Sciatic nerve (tissue), 2 donors: Measurements from ENCODE around the gene IPO9. TPM values are rescaled to one million over a fixed set of nuclear protein-coding genes. Genes with fewer than 3 reads are reported as not detected.
"Not testable (repeated sequence)": the region's sequence is repeated elsewhere in the genome, so short reads cannot be mapped to it uniquely, and the experiment has no call there.

ENCODE experiments used
- ATAC-seq: fragments of 200-7000 bp; cut with Tn5 transposase; one replicate; pipeline ENCODE4 v1.9.1; 2020; ENCODE audit warnings: mild to moderate bottlenecking, moderate library complexity
- DNase-seq: peaks from one replicate; pipeline ENCODE4 v3.0.0-alpha.2; 2020; ENCODE audit warnings: low spot score
- intact Hi-C: fragments of 100-400 bp; cut with DNase I; formaldehyde crosslinking; loops from one replicate; pipeline ENCODE4 v1.14.2; 2022
- total RNA-seq: library from RNA; stranded (reverse); fragmentation: NEBNext Ultra II Directional; extraction: Animal tissue kit (Norgen Biotek cat#: 25700); gene quantifications from one replicate; pipeline ENCODE4 v1.2.1, GENCODE V29; 2021
- donor health status: DM: no; HTN: no; CAD: no.
- donor health status: DM: no; HTN: no; CAD: no.

The IPO9 gene
- total RNA-seq, 1 donor from 2014 or later = 33.0 TPM

DNA sequence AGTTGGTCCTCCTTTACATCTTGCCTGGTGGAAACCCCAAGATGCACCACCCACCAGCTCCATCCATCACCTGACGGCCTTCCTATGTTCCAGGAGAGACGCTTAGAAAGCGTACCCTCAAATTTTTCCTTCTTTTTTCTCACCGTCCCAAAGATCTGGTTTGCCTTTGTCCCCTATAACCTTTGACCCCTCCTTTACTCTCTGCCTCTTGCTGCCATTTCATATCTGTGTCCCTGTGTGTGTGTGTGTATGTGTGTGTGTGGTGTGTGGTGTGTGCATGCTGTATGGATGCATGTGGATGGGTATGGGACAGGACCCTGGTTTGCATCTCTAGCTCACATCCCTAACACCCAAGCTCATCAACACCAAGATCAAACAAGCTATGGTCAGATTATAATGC is 22.2 kb upstream of the IPO9 start:
- intact Hi-C loops = no loop called here
- no peak for DNase-seq
- no peak for ATAC-seq

DNA sequence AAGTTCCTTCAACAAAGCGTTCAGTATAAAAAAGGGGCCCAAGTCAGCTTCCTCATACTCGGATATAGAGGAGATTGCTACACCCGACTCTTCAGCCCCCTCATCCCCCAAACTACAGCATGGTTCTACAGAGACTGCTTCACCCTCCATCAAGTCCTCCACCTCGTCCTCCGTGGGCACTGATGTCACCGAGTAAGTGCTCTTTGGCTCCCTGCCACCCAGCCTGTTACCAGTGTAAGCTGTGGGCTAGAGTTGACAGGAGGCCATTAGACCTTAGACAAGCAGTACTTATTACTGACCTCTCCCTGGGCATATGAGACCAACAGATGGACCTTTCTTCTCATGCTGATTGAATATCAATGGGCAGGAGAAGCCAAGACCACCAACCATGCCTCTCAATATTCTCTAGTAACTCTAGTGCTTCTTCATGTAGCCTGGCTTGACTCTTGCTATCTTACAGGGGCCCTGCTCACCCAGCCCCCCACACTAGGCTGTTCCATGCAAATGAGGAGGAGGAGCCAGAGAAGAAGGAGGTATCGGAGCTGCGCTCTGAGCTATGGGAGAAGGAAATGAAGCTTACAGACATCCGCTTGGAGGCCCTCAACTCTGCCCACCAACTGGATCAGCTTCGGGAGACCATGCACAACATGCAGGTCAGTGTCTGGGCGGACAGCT is 20.9 kb upstream of the IPO9 start:
- DNase-seq (no peak), ATAC-seq (no peak)
- intact Hi-C loops = no loop called here

DNA sequence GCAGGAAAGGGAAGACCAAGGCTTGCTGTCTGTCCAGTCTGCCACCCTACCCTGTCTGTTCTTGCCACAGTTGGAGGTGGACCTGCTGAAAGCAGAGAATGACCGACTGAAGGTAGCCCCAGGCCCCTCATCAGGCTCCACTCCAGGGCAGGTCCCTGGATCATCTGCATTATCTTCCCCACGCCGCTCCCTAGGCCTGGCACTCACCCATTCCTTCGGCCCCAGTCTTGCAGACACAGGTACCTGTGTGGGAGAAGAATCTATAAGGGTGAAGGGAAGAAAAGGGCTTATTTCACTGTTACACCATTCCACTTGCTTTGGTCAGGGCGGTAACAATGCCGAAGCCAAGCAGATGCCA is 20.3 kb upstream of the IPO9 start:
- ATAC-seq (no peak), DNase-seq (no peak)
- intact Hi-C loops = no loop called here

DNA sequence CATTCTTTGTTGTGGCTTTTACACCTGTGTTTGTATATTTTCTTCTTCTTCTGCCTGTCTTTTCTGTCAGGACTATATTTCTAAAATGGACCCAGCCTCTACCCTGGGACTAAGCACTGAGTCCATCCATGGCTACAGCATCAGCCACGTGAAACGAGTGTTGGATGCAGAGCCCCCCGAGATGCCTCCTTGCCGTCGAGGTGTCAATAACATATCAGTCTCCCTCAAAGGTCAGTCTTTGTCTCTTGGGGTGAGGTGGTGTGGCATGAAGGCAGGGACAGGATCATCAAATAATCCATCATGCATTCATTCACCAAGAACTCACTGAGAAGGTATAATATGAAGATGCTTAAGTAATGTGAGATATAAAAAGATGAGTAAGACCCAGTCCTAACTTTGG is 19.1 kb upstream of the IPO9 start:
- intact Hi-C loops = no loop called here
- no peak for ATAC-seq
- no peak for DNase-seq

DNA sequence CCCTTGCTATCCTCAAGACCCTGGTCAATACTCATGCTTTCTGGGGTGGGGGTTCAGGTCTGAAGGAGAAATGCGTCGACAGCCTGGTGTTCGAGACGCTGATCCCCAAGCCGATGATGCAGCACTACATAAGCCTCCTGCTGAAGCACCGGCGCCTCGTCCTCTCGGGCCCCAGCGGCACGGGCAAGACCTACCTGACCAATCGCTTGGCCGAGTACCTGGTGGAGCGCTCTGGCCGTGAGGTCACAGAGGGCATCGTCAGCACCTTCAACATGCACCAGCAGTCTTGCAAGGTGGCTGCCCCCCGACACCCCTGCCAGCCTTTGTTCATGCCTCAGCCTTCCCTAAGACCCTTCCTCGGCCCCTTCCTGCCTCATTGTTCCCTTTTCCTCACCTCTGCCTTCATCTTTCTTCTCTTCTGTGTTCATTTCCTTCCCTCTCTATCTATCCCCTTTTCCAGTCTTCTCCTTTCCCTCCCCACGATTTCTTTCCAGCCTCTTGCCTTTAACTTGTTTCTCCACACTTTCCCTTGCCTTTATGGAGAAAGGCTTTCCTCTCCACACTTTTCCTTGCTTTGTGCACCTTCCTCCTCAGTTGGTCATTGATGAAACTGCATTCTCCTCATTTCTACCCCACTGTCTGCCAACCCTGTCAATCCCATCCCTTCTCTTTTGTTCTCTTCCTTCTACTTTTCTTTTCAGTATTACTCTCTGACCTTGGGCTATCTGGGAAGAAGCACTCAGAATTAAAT is 18.3 kb upstream of the IPO9 start:
- DNase-seq (no peak), ATAC-seq (no peak)
- intact Hi-C loops = no loop called here

DNA sequence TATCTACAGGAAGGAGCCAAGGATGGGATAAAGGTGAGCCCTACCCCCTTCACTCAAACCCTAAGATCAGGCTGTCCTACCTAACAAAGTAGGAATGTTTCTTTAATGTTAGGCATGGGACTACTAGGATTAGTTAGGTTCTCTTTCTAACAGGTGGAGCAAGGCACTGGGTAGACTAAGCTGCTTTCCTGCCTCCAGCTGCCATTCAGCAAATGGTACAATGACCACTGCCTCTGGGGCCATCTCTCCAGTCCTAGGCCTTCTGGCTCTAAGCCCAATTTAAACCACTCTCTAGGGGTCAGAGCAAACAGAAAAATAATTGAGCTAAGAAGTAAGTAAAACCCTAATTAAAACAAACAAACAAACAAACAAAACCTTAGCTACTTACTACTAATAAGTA is 15.7 kb upstream of the IPO9 start:
- intact Hi-C loops = no loop called here
- no peak for DNase-seq
- ATAC-seq = no peak

DNA sequence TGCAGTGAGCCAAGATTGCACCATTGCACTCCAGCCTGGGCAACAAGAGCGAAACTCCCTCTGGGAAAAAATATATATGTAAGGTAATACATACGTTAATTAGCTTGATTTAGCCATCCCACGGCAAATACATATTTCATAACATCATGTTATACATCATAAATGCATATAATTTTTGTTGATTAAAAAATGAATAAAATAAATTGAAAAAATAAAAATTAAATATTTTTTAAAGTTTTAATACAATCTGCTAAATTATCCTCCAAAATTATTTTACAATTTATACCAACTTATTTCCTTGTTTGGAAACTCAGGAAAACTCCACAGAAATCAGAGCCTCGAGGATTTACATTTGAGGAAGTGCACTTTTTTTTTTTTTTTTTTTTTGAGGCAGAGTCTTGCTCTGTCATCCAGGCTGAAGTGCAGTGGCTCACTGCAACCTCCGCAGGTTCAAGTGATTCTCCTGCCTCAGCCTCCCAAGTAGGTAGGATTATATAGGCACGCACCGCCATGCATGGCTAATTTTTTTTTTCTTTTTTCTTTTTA is 12.6 kb upstream of the IPO9 start:
- ATAC-seq (no peak), DNase-seq (no peak)
- intact Hi-C loops = no loop called here

DNA sequence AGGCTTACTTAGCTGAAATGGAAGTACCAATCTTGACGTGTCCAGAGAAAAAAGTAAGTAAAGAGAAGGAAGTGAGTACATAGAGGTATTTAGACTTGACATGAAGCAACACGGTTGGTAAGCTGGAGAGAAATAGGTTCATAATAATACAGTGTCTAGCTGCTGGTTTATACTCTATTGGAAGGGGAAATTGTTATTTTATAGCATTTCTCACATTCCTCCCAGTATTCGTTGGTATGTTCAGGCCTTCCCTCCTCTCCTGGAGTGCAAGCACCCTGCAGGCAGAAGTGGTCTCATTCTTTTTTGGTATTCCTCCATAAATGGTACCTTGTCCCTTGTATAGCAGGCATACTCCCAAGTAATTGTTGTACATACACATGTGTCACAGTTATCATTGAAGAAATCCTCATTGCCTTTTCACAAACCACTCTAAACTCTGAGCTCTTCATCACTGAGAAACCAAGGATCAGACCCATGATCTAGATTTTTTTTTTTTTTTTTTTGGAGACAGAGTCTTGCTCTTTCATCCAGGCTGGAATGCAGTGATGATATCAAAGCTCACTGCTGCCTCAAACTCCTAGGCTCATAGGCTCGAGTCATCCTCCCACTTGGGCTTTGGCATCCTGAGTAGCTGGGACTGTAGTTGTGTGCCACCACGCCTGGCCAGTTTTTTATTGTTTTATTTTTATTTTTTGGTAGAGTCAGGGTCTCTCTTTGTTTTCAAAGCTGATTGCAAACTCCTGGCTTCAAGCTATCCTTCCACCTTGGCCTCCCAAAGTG is 9.8 kb upstream of the IPO9 start:
- DNase-seq (no peak), ATAC-seq (no peak)
- intact Hi-C loops = no loop called here

DNA sequence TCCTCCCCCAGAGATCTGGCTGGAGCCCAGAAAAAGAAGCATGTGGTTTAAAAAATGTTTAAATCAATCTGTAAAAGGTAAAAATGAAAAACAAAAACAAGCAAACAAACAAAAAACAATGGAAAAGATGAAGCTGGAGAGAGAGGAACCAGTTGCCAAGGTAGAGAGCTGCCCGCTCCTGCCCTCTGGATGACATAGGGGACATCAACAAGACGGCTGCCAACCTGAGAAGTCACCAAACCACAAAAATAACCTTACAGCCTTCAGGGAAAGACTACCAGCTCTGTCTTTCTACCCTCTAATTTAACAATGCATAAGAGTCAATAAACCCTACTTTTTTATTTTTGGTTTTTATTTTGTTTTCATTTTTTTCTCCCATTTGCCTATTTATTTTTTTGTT is 8.5 kb upstream of the IPO9 start:
- intact Hi-C loops = no loop called here
- DNase-seq = no peak
- ATAC-seq = no peak

DNA sequence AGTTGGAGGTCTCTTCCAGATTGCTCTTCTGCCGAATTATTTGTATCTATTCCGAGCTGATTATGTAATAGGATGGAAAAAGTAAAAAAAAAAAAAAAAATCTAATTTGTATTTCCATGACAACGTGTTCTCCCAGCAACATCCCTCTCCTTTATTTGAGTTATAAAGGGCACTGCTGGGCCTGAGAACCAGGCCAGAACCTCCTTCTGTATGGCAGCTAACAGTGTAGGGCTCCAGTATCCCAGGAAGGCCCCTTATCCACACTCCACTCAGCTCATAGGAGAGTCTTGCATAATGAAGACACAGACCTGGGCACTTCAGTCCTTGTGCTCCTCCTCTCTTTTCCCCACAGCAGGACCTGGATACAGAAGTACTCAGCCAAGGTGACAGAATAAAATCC is 3.7 kb upstream of the IPO9 start:
- intact Hi-C loops = no loop called here
- no peak for DNase-seq
- no peak for ATAC-seq

DNA sequence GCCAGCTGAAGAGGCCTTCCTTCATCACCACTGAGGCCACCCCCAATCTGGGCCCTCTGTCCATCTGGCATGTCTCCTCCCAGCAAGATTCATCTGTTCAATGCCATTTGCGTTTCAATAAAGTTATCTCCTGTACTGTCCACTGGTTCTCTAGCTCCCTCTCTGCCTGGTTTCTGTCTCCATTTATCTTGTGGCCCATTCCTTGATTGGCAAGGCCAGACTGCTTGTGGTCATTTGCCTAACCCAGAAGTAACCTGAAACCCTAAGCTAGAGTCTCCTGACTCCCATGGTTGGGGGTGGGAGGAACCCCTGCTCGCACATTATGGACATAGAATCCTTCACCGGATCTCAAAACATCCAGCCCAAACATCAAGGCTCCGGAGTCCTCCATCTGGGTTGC is 2.1 kb upstream of the IPO9 start:
- DNase-seq = no peak
- ATAC-seq = no peak
- intact Hi-C loops = no loop called here

DNA sequence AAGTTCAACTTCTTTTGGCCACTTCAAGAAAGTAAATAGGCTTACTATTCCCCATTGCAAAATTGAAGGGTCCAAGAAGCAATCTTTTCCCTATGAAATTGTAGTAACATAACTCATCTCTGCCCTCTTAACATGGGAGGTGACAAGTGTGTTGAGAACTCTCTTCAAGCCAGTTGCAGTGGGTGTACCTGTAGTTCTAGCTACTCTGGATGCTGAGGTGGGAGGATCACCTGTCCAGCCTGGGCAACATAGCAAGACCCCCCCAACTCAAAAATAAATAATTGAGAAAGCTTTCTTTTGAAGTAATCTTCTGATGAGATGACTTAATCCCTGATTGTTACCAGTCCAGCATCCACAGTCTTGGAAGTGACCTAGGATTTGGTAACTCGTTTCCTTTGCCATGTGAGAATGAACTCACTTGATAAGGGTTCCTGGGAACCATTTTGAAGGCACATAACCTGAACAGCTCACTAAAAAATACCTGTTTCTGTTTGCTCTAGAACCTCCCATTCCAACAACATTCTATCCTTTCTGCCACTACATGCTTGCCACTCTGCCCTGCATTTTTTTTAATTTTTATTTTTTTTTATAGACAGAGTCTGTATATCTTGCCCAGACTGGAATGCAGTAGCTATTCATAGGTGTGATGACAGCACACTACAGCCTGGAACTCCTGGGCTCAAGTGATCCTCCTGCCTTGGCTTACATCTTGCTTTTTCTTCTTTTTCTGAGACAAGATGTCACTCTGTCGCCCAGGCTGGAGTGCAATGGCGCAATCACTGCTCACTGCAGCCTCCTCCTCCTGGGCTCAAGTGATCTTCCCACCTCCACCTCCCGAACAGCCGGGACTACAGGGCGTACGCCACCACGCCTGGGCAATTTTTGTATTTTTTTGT is 1.4 kb upstream of the IPO9 start:
- ATAC-seq (no peak), DNase-seq (no peak)
- intact Hi-C loops = no loop called here

DNA sequence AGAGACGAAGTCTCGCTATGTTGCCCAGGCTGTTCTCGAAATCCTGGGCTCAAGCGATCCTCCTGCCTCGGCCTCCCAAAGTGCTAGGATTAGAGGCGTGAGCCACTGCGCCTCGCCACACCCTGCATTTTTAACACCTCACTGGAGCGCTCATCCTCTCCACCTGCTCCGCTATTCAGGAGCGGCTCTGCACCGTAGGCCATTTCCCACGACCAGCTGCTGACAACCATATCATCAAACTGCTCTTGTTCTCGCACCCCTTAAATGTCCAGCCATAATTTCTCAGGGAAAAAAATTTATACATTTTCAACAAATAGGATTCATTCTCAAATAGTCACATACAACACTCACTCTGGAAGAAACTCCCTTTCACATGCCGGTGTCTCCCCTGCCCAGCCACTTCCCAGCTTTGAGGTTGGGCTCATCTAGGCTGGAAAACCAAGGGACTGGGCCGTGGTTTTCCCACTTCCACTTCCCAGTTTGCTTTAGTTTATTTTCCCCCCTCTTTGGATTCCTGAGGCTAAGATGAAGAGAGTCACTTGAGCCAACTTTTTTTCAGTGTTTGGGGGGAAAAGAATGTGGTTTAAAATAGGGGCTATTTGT is 639 bp upstream of the IPO9 start:
- no peak for ATAC-seq
- intact Hi-C loops = no loop called here
- no peak for DNase-seq

DNA sequence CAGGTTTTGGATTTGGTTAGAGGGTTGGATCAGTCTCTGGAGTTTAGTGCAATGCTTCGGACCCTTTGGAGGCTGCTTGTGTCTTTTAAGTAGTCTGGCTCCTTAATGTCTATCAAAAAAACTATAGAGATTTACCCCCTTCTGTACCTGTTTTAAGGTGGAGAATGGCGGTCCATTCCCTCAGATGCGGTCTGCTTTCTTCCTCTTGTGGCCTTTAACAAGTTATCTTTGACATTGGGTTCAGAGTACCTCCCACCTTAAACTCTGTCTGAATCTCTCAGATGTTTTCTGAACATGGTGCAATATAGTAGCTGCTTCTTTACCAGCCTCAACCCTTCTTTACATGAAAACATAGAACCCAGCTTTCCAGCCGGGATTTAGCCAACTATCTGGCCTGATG is 2.4 kb downstream of the IPO9 start:
- ATAC-seq = no peak
- intact Hi-C loops = no loop called here
- no peak for DNase-seq

DNA sequence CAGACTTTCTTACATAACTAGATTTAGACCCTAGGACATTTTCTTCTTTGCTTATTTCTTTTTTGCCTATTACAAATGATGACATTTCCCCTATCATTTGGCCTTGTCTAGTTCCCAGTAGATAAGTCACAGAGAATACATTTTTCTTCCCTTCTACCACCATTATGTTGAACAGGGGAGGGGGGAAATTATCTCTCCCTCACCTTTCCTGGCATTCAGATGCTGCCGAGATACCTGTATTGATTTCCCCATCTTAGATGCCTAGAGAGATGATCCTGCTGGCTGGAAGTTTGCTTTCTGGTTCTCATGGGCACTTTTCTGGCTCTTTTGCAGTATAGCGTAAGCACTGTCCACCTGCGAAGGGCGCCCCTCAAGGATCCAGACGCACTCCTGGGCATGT is 5.7 kb downstream of the IPO9 start:
- ATAC-seq = no peak
- no peak for DNase-seq
- intact Hi-C loops = no loop called here

DNA sequence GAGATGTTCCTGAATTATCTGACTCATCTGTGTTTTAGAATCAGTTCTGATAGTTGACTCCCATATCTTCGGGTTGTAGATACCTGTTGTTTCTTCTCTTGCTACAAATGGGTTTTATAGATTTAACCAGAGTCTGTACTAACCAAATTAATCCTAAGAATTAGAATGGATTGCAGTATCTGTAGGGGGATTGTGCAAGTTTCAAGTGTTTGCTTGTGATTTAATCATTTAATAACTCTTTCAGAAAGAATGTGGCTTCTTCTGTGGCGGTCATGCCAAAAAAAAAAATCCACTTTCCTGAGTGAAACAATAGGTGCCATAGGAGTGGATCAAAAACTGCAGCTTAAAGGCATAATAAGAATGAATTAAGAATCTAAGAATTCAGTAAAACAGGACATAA is 9.4 kb downstream of the IPO9 start:
- DNase-seq = no peak
- no peak for ATAC-seq
- intact Hi-C loops = no loop called here

DNA sequence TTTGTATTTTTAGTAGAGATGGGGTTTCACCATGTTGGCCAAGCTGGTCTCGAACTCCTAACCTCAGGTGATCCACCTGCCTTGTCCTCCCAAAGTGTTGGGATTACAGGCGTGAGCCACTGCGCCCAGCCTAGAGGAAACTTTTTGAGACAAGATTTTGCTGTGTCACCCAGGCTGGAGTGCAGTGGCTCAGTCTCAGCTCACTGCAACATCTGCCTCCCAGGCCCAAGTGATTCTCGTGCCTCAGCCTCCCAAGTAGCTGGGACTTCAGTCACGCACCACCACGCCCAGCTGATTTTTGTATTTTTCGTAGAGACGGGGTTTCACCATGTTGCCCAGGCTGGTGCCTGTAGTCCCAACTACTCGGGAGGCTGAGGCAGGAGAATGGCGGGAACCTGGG is 10.1 kb downstream of the IPO9 start:
- DNase-seq, intact Hi-C loops, ATAC-seq: not testable (repeated sequence)

DNA sequence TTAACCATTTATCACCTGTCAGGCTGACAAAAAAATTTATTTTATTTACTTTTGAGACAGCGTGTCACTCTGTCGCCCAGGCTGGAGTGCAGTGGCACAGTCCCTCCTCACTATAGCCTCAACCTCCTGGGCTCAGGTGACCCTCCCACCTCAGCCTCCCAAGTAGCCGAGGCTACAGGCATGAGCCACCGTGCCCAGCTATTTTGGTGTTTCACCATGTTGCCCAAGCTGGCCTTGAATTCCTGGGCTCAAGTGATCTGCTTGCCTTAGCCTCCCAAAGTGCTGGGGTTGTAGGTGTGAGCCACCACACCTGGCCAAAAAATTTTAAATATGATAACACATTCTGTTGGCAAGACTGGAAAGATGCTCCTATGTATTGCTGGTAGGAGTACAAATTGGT is 11.1 kb downstream of the IPO9 start:
- ATAC-seq = no peak

DNA sequence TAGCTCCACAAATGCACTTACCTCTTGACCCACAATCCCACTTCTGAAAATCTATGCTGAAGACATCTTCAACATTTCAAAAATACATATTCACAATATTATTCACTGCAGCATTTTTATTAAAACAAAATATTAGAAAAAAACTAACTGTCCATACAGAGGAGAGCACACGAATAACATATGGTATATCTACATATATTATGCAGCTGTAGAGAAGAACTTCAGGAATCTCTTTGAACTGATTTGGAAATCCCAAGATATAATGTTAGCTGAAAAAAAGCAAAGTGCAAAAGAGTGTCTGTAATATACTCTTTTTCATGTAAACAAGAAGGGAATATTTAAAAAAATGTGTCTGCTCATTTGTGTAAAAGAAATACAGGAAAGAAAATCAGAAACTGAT is 11.5 kb downstream of the IPO9 start:
- intact Hi-C loops = no loop called here
- ATAC-seq (no peak), DNase-seq (no peak)

More for the DNA sequence above, 11.1 kb downstream of the IPO9 start:
- intact Hi-C loops = no loop called here
- DNase-seq = no peak
